Breast epithelium (tissue), 4 donors: ENCODE measurements around the gene KANSL1L. TPM values are rescaled to one million over a fixed set of nuclear protein-coding genes. Genes with fewer than 3 reads are reported as not detected.
"Not testable (repeated sequence)": the region's sequence is repeated elsewhere in the genome, so short reads cannot be mapped to it uniquely, and the experiment has no call there.

Experiments
- DNase-seq, 2 donors: peaks; one replicate each; pipeline ENCODE4 v3.0.0-alpha.2; 2019; ENCODE audit warnings: low spot score in 2 of 2
- H3K27ac ChIP-seq, 2 donors: fragments of 200-600 bp; sonication (generic) in 1 of 2; one replicate each; pipeline ENCODE4 v1.5.1; 2016 to 2019; ENCODE audit warnings: mild to moderate bottlenecking in 1 of 2
- H3K27me3 ChIP-seq, 2 donors: fragments of 200-600 bp; sonication (generic) in 1 of 2; one replicate each; pipeline versions ENCODE4 v1.5.1 to v1.6.0; 2017 to 2019; ENCODE audit warnings: control low read depth in 1 of 2, mild to moderate bottlenecking in 1 of 2
- H3K36me3 ChIP-seq: fragments of 200-600 bp; one replicate; pipeline ENCODE4 v1.5.1; 2019
- H3K4me1 ChIP-seq, 2 donors: fragments of 200-600 bp; sonication (generic); one replicate each; pipeline ENCODE4 v1.5.1; 2016 to 2019; ENCODE audit warnings: control low read depth in 1 of 2
- H3K4me3 ChIP-seq, 3 donors: fragments of 200-600 bp; sonication (generic); 1 replicate in 2 of 3; 2 replicates in 1 of 3; pipeline ENCODE4 v1.5.1; 2016 to 2019; ENCODE audit warnings: mild to moderate bottlenecking in 3 of 3, moderate library complexity in 2 of 3
- H3K9me3 ChIP-seq, 2 donors: fragments of 200-600 bp; sonication (generic) in 1 of 2; one replicate each; pipeline ENCODE4 v1.5.1; 2016 to 2019; ENCODE audit warnings: control low read depth in 1 of 2
- POLR2A ChIP-seq: fragments of 450-650 bp; IDR thresholded peaks from one replicate; pipeline ENCODE4 v1.6.1; 2016; ENCODE audit warnings: antibody characterized with exemption, mild to moderate bottlenecking, moderate library complexity
- POLR2AphosphoS5 ChIP-seq, 3 donors: sonication (generic); formaldehyde crosslinking; IDR thresholded peaks; one replicate each; pipeline ENCODE4 v1.6.1; 2017; ENCODE audit warnings: antibody characterized with exemption in 3 of 3
- intact Hi-C: fragments of 100-400 bp; cut with DNase I; formaldehyde crosslinking; loops from one replicate; pipeline ENCODE4 v1.15.1; 2023; ENCODE audit warnings: low total_unique reads
- total RNA-seq, 3 donors: library from RNA; depleted of rRNA; stranded (reverse); fragments of >200 nt; gene quantifications; one replicate each; pipeline ENCODE4 v1.1.0, GENCODE V29; 2016
- TF ChIP-seq, protein P1 (sequence below), 3 donors: fragments of 450-650 bp; IDR thresholded peaks; one replicate each; pipeline ENCODE4 v1.5.1; 2016 to 2017; ENCODE audit warnings: antibody characterized with exemption in 3 of 3, mild to moderate bottlenecking in 3 of 3, moderate library complexity in 3 of 3

The KANSL1L gene
- total RNA-seq, 3 donors from 2014 or later, result 40.3 to 55.8 (median 52.8) TPM

DNA sequence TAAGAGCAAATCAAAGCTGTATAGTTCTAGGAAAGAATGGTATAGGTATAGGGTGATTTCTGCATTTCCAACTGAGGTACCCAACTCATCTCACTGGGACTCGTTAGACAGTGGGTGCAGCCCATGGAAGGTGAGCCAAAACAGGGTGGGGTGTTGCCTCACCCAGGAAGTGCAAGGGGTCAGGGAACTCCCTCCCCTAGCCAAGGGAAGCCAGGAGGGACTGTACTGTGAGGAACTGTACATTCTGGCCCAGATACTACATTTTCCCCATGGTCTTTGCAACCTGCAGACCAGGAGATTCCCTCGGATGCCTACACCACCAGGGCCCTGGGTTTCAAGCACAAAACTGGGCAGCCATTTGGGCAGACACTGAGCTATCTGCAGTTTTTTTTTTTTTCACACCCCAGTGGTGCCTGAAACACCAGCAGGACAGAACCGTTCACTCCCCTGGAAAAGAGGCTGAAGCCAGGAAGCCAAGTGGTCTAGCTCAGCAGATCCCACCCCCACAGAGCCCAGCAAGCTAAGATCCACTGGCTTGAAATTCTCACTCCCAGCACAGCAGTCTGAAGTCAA, 9.9 kb upstream of the KANSL1L start:
- H3K9me3 ChIP-seq, result peaks cover 12 to 31% of the 10 kb centered on the region in 2 donors
- intact Hi-C loops, H3K27me3 ChIP-seq, H3K4me3 ChIP-seq, H3K27ac ChIP-seq, DNase-seq, H3K4me1 ChIP-seq, H3K36me3 ChIP-seq: not testable (repeated sequence)

DNA sequence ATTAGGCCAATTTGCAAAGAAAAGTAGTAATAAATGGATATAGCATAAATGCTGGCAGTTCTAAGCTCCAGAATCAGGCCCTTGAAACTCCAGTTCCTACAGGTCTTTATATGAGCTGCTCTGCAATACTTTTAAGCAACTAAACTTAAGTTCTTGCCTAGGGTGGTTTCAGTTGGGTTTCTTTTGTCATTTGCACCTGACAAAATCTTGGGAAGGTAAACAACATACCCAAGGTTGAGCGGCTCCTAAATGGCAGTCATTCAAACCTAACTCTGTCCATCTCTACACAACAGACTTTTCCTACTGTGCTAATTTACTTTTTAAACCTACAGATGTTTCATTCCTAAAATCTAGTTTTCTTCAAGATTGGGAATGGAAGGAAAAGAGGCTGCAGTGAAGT, 9.3 kb upstream of the KANSL1L start:
- Histone ChIP-seq H3K27ac (no peak overlapping the region), H3K9me3 (peaks cover 12 to 24% of the 10 kb centered on the region in 2 donors), H3K36me3 (no peaks in the 10 kb centered on the region), H3K4me1 (no peaks in the 10 kb centered on the region), H3K4me3 (no peak overlapping the region), H3K27me3 (no peaks in the 10 kb centered on the region)
- no peak for DNase-seq
- intact Hi-C loops, result no loop called here
- TF ChIP-seq, protein P1, sequence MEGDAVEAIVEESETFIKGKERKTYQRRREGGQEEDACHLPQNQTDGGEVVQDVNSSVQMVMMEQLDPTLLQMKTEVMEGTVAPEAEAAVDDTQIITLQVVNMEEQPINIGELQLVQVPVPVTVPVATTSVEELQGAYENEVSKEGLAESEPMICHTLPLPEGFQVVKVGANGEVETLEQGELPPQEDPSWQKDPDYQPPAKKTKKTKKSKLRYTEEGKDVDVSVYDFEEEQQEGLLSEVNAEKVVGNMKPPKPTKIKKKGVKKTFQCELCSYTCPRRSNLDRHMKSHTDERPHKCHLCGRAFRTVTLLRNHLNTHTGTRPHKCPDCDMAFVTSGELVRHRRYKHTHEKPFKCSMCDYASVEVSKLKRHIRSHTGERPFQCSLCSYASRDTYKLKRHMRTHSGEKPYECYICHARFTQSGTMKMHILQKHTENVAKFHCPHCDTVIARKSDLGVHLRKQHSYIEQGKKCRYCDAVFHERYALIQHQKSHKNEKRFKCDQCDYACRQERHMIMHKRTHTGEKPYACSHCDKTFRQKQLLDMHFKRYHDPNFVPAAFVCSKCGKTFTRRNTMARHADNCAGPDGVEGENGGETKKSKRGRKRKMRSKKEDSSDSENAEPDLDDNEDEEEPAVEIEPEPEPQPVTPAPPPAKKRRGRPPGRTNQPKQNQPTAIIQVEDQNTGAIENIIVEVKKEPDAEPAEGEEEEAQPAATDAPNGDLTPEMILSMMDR (IDR thresholded peaks at IDR 0.05), result no peak
- TF ChIP-seq POLR2AphosphoS5 (IDR thresholded peaks at IDR 0.05) (no peak), POLR2A (no peak)

DNA sequence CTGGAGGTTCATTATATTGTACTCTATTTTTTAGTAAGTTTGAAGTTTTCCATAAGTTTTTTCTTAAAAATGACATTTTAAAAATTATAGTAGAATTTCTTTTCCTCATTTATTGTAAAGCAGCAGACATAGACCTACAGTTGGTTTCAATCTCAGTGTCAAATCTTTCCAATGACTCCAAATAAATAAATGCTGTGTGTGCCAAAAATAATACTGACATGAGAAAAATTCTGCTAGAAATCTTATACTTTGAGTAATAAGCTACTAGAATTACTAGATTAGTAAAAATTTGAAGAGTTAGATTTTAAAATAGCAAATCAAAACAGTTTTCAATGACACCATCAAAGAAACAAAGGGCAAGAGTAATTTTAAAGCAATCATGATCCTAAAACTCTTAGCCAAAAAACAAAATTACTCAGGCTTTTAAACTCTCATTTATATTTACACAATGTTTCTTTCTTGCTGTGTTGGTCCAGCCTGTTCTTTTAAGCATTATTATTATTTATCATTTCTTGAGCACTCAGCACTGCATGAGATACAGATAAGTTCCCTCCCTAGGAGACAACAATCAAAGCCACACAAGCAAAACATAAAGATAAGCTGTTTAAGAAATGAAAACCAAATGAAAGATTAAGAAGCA, 8.3 kb upstream of the KANSL1L start:
- DNase-seq, result no peak
- no peak overlapping the region for H3K27ac ChIP-seq
- H3K36me3 ChIP-seq, result no peaks in the 10 kb centered on the region
- no peak overlapping the region for H3K4me3 ChIP-seq
- no peaks in the 10 kb centered on the region for H3K4me1 ChIP-seq
- H3K27me3 ChIP-seq, result no peaks in the 10 kb centered on the region
- peaks cover 9 to 14% of the 10 kb centered on the region in 2 donors for H3K9me3 ChIP-seq
- intact Hi-C loops, result no loop called here
- TF ChIP-seq POLR2A, result no peak
- TF ChIP-seq POLR2AphosphoS5 (IDR thresholded peaks at IDR 0.05), result no peak
- TF ChIP-seq, protein P1 (IDR thresholded peaks at IDR 0.05), result no peak

- no peak overlapping the region for H3K27ac ChIP-seq
- no peaks in the 10 kb centered on the region for H3K27me3 ChIP-seq
- no peak overlapping the region for H3K4me3 ChIP-seq
- H3K36me3 ChIP-seq, result no peaks in the 10 kb centered on the region
- no peak for DNase-seq
- H3K9me3 ChIP-seq, result no peaks in the 10 kb centered on the region
- TF ChIP-seq POLR2AphosphoS5 (IDR thresholded peaks at IDR 0.05) (no peak), POLR2A (no peak)
- TF ChIP-seq, protein P1 (IDR thresholded peaks at IDR 0.05), result no peak
- H3K4me1 ChIP-seq, result no peaks in the 10 kb centered on the region
- intact Hi-C loops, result no loop called here
Measured at GRCh38 chr2:210177769-210178168, 6.6 kb upstream of the KANSL1L start.

- H3K27me3 ChIP-seq, H3K36me3 ChIP-seq, H3K4me1 ChIP-seq, H3K9me3 ChIP-seq, H3K27ac ChIP-seq, H3K4me3 ChIP-seq, DNase-seq, intact Hi-C loops: not testable (repeated sequence)
Measured at GRCh38 chr2:210177115-210177514, 5.9 kb upstream of the KANSL1L start.

DNA sequence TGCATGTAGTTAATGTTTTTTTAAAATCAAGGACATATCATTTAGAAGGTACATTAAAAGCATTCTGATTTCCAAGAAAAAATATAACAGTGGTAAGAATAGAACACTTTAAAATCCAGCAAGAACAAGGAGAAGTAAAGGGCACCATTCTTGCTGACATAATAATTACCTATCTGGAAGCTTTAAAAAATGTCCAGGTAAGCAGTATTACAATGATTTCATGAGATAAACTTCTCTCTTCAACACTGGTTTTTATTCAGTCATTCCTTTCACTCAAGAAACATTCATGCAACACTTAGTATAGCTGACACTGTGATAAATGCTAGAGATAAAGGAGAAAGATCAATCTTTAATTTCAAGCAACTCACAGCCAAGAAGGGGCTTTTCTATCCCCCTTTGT, 2.9 kb upstream of the KANSL1L start:
- Histone ChIP-seq H3K27me3 (no peaks in the 10 kb centered on the region), H3K9me3 (no peaks in the 10 kb centered on the region), H3K4me3 (no peak overlapping the region), H3K4me1 (peaks cover 0 to 5% of the 10 kb centered on the region in 2 donors), H3K36me3 (no peaks in the 10 kb centered on the region), H3K27ac (no peak overlapping the region)
- intact Hi-C loops, result no loop called here
- TF ChIP-seq, protein P1 (IDR thresholded peaks at IDR 0.05), result no peak
- TF ChIP-seq POLR2A (no peak), POLR2AphosphoS5 (IDR thresholded peaks at IDR 0.05) (no peak)
- no peak for DNase-seq
